Left hindlimb (tissue), 1 donor: ENCODE measurements around the gene PHLPP1.
"Not testable (repeated sequence)": the region's sequence is repeated elsewhere in the genome, so short reads cannot be mapped to it uniquely, and the experiment has no call there.

ENCODE experiments used
- DNase-seq: peaks from one replicate; pipeline ENCODE4 v3.0.0-alpha.2; 2018

The PHLPP1 gene

DNA sequence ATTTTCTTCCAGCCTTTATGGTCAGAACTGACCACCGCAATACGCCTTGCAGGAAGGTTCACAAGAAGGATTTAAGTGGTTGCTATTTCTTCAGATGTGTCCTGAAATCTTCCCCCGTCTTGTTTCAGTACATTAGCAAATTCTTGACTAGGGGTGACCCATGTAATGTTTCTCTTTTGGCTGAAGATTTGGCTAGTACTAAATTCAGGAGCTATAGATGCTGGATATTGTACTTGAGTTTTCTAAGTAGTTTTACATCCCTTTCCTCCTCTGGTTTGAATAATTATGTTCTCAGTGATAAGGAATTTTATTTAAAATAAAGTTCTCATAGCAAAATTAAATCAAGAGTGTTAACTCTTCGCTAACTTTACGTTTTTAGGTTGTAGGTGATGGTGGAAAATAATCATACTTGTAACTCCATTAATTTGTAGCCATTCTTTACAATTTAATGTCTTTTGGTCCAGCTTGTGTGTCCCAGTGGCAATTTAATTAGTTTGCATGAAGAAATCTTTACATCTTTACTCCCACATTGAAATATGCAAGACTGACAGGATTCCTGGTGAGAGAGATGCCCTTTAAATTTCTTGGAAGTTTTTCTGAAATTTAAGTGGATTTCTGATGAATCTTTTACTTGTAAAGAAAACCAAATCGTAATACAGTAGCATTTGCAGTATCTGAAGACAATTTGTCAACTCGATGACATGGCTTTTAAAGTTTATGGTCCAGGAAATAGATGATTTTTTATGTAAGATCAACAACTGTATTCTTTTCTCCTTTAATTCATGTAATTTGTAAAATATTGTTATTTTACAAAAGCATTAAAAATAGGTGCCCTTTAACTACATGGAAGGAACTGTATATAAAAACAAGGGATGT lies 2.8 kb downstream of the PHLPP1 start:
- no peak for DNase-seq

DNA sequence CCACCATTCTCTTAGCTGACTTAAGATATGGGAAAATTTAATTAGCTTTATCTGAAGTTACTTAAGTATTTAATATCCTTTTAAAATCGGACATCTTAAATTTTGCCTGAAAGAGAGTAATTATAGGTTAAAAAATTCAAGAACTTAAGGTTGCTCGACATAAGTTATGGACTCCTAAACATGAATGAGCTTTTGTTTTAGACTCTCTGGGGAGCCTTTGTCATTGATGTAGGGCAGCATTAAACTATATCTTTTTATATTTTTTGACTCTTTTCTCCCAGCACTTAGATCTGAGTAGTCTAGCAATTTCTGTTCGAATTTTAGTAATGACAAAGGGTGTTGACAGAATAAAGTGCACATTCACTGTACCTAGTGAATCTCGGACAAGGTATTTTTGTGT lies 4.7 kb downstream of the PHLPP1 start:
- DNase-seq, result no peak

DNA sequence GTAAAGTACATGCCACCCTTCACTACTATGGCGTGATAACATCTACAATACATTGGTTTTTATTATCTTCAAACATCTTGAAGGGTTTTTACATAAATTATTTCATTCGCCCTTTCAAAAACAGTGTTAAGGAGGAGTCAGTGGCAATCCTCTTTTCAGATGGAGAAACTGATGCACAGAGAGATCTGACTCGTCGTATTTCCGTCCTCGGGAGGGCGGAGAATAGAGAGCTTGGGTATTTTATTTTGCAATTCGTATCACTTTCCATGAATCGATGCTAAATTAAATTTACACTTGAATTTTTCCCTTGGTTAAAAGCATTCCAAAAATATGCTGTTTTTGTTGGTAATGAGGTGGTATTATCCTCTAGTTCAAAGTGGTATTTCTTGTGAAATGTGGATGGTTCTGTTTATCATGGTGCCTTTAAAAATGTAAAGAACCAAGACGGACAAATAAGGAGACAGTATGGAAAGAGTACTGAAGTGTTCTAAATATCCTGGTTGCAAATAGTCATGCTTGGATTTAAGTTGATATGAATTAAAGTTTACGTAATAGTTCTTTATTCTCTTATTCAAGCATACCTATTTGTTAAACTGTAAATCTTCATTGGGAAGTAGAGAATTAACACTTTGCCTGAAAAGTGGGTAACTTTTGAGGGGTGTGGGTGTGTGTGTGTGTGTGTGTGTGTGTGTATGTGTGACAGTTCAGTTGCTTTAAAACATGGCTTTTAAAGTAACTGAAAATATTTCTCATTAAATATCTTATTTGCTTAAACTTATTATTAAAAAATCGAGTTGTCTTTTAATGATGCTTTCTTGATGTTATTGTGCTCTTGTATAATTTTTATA lies 5.6 kb downstream of the PHLPP1 start:
- no peak for DNase-seq

DNA sequence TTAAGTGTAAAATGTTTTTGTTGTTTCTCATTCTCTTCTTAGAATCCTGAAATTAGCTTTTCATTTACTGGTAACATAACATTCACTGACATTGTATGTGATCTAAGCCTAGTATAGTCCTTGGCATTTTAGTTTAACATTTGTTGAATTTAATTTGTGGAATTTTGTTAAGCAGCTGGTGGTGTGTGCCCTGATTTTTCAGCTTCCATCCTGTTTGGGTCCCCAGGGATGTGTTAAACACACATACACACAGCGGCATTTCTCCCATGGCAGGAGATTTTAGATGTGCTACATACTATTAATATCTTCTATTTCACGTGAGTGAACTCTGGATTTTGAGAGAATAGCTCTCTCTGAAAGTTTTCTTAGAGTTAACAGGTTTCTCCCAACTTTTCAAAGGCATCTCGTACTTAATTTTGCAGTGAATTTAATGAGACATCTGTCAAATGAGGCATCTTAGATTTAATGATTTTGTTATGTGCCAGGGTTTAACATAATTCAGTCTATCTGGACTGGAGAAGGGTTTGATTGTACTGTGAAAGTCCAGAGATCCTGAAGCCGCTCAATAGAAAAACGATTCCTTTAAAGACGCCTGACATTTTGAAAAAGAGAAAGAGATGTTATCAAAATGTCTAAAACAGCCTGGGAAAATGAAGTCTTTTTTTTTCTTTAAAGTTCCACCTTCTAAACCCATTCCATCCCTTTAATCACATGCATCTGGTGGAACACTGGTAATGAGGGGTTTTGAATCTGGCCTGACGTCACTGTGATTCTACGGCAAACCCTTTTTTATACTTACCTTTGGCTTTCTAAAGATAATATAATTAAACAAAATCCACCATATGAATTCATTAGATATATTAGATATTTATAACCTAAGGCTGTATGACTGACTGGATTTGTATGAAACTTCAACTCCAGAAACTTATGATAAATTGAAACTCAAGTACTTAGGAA lies 6.8 kb downstream of the PHLPP1 start:
- DNase-seq, result no peak

DNA sequence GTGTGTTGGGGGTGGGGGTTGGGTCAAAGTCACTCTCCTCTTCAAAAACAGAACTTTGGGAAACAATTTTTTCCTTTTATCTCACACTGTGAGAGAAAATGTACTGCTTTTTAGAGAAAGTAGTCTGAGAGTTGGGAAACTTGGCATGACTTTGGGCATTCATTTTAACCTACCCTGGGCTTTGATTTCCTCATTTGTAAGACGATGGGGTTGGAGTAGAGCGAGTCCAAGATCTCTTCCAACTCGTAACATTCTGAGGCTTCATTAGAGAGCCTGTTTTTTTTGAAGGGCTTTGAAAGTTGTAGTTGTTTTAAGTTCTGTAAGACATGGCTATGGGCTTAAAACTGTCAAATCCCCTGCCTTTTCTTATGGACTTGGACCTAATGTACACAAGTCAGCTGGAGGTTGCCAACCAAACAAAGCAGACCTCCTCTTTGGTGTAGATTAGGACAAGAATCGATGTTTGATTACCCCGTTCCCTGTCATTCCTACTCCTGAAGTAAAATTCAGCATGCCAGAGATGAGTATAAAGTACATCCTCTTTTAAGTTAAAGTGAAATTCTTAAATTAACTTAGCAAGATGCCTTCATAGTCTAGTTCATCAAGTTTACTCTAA lies 8.4 kb downstream of the PHLPP1 start:
- no peak for DNase-seq

DNA sequence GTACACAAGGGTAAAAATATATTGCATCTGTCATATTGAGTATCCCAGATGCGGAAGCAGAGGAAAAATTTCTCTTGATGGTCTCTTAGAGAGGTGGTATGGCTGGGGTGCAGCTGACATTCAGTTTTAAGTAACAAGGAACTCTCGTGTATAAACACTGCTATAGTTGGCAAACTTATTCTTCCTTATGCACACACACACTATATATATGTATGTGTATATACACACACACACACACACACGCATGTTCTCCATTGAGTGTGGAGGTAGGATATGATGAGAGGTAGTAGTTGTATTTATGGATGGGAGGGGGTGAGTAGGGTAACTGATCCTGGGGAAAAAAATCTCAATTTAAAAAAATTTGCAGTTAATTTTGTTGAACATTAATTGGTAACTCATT lies 10.6 kb downstream of the PHLPP1 start:
- no peak for DNase-seq

DNA sequence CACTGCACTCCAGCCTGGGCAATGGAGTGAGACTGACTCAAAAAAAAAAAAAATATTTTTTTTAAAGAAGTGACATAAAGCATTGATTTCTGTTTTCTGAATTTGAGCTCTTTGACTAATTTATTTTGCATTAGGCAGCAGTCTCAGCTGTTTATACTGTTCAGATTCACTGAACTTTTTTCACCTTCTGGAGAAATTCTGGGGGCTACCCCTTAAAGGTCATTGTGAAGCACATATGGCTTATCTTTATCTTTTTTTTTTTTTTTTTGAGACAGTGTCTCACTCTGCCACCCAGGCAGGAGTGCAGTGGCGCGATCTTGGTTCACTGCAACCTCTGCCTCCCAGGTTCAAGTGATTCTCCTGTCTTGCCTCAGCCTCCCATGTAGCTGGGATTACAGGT lies 12.9 kb downstream of the PHLPP1 start:
- no peak for DNase-seq

DNA sequence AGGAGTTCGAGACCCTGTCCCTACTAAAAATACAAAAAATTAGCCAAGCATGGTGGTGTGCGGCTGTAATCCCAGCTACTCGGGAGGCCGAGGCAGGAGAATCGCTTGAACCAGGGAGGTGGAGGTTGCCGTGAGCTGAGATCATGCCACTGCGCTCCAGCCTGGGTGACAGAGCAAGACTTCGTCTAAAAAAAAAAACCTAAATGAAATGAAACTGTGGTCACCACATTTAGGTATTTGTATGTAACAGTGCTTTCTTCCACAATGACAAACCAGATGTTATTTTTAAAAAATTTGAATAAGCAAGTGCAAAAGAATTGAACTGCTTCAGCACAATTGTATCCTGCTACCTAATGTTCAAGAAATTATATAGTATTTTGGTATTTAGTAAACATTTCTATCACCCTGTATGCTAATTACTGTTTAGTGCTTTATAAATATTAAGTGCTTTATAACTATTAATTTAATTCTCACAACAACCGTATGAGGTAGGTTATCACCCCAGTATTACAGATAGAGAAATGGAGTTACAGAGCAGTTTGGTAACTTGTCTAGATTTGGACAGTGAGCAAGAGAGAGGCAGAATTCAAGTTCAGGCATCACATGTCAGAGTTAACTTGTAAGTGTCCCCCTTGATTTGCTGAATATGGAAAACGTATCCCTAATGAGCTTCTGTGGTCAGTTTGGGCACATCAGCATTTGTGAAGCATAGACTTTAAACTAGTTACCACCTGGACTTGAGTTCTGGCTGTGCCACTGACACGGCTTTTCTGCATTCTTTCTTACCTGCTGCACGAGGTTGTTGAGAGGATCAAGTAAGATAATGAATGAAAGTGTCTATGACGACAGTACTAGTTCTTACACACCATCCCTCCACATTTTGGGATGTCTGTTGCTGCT lies 14.4 kb downstream of the PHLPP1 start:
- DNase-seq, result no peak

DNA sequence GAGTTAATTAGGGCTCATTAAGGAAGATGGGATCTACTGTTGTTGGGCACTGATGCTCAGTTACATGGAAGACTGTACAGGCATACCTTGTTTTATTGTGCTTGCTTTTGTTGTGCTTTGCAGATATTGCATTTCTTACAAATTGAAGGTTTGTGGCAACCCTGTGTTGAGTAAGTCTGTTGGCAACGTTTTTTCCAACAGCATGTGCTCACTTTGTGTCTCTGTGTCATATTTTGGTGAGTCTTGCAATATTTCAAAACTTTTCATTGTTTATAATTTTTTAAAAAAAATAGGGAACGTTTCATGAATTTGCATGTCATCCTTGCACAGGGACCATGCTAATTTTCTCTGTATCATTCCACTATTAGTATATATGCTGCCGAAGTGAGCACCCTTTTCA lies 15.6 kb downstream of the PHLPP1 start:
- DNase-seq, result no peak

DNA sequence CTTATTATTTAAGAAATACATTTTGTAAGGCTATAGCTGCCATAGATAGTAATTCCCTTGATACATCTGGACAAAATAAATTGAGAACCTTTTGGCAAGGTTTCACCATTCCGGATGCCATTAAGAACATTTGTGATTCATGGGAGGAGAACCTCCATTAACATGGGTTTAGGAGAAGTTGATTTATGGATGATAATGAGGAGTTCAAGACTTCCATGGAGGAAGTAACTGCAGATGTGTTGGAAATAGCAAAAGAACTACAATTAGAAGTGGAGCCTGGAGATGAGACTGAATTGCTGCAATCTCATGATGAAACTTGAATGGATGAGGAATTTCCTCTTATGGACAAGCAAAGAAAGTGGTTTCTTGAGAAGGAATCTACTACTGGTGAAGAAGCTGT lies 17.3 kb downstream of the PHLPP1 start:
- DNase-seq, result no peak

DNA sequence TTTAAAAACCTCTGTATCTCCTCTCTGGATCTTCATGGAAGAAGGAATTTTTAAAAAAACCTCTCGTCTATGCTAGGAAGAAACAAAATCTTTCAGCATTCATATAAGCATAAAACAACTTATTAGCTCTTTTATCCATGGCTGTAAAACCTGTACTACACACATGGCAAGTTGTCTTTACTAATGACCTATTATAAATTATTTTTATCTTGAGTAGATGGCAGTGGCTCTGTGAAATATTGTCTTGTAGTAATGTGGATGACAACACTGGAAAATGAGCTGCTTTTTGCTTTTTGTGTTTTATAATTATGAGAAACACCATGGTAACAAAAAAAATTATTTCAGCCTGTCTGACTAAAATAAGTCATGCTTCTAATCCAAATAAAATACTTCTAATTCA lies 18.9 kb downstream of the PHLPP1 start:
- no peak for DNase-seq

DNA sequence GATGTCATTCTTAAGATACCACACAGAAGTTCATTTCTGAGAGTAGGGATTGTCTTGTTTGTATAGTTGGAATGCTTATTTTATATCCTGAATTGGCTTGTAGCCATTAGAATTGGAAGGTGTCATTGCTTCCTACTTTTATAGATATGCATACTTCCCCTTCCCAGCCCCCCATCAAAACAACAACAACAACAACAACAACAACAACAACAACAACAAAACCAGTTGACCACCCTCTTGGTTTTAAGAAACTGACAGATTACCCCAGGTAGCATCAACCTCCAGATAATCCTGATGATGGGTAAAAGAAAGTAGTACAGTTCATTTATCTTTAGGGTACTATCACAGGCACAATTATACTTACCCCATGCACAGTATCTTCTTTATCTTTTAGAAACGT lies 20.0 kb downstream of the PHLPP1 start:
- DNase-seq, result no peak

DNA sequence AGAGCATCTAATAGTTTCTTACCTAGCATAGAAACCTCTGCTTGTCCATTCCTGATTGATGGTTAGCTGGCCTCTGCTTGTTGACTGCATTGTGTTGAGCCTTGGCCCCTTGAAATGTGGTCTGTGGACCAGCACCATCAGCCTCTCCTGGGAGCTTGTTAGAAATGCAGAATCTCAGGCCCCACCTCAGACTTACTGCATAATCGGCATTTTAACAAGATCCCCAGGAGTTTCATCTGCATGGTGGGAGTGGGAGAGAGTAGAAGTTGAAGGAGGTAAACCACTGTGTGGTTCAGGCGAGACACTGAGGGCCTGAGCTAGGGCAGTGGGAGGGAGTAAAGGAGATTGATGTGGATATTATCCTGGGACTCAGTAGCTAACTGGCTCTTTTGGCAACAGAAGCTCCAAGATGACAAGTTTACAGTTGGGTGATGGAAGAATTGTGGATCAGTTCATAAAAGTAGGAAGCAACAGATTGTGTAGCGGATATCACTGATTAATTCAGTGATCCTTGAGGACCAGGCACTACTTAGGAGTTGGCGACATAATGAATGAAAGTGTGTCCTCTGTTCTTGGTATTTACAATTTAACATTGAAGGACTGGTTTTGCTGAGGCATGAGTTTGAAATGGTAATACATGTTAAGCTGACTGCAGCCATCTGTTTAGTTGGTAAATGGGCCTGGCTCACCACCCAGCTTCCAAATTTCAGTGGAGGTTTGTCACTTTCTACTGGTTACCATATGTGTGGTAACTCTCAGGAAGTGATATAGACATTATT lies 20.9 kb downstream of the PHLPP1 start:
- no peak for DNase-seq

DNA sequence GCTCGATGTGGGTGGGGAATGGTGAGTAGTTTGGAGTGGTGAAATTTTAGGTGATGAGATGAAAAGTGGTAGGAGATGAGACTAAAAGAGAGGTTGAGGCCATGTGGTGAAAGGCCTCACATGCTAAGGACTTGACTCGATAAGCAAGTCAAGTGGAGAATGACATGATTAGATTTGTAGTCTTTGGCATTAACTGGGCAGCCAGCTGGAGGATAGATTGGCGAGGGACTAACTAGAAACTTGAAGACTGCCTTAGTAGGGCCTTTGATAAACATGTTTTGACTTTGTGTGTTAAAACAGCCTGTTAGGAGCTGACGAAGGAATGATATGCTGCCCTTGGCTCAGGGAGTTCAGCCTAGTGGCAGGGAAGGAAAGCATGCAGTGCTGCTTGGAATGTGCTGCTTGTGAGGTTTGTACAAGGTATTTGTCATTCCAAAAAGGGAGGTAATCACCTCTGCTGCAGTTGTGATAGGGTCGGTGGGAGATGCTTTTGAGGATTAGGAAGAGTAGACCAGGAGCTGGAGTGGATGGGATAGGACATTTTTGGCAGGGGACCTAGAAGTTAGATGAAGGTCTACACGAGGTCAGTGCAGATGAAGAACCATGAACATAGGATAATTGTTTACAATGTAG lies 22.0 kb downstream of the PHLPP1 start:
- DNase-seq, result no peak

DNA sequence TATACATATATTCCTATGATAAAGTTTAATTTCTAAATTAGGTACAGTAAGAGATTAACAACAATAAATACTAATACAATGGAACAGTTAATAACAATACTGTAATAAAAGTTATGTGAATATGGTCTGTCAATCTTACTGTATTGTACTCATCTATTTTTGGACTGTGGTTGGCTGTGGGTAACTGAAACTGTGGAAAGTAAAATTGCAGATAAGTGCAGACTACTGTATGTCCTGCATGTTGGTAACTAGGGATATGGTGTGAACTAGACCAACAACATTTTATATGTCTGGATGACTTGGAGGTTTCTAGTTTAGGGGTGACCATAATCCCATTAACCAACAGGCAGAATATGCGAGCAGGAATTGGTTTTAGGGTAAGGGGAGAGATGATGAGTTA lies 23.3 kb downstream of the PHLPP1 start:
- no peak for DNase-seq

DNA sequence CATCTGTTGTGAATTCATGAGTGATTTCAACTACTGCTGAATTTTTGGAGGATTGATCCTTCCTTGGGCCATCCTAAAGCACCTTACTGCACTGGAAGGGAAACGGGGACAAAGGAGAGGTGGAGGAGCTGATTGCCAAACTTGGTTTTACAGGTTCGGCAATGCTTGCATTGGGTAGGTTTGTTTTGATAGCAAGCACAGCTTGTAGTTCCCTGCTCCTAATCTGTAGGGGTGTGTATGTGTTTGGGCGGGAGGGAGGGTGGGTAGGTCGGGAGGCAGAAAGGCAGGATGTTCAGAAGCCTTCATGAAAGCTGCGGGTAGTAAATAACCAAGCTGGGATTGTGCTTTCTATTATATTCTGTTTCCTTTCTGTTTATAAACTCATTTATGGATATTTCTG lies 24.6 kb downstream of the PHLPP1 start:
- no peak for DNase-seq

DNA sequence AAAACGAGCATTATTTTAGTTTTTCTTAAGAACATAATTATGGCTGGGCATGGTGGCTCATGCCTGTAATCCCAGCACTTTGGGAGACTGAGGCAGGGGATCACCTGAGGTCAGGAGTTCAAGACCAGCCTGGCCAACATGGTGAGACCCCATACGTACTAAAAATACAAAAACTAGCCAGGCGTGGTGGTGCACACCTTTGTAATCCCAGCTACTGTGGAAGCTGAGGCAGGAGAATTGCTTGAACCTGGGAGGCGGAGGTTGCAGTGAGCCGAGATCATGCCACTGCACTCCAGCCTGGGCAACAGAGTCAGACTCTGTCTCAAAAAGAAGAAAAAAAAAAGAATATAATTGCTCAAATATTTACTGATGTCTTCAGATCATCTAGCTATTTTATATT lies 25.3 kb downstream of the PHLPP1 start:
- not testable (repeated sequence) for DNase-seq

DNA sequence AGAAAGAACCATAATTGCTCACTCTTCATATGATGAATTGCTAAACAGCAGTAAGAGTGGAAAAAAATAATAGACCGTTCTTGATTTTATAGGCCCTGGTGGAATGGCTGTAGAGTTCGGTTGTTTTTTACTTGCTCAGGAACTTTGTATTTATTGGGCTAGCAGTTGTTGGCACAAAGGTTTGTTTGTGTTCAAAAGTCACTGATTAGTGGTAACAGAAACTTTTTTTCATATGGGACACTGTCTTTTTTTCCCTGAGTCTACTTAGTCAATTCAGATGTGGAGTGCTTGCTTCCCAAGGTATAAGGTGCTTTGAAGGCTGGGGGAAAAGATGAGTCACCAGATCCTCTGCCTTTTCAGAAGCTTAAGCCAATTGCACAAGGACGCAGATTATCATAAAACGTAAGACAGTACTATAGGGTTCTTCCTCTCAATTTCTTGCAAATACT lies 25.8 kb downstream of the PHLPP1 start:
- no peak for DNase-seq

DNA sequence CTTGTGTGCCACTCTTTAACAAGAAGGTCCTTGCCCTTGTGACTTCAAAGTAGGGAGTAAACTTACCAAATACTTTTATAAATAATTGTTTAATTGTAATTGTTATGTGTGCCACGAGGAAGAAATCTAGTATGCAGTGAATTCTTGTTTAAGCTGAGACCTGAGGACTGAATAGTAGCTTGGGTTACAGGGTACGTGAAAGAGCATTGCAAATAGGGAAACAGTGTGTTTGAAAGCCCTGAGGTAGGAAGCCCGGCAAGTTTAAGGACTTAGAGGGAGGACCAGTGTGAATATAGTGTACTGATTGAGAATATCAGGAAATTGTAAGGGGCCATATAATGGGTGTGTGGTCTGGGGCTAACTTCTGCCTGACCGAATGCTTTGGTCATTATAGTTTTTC lies 26.2 kb downstream of the PHLPP1 start:
- DNase-seq, result no peak
